GM18951 (cell line): ENCODE data around the gene ELN.

ENCODE experiments used
- POLR2A ChIP-seq: IDR thresholded peaks from 4 replicates; pipeline ENCODE4 v1.6.1; 2011; ENCODE audit warnings: mild to moderate bottlenecking; ENCODE audit not compliant: insufficient read length, insufficient read depth; ENCODE audit errors: extremely low read depth
- in situ Hi-C: fragments of 300-500 bp; cut with MboI; formaldehyde crosslinking; loops from one replicate; pipeline ENCODE4 v1.12.0; 2022; ENCODE audit warnings: low sequenced_read_pairs, mixed read lengths, inconsistent platforms; ENCODE audit not compliant: unreplicated experiment

The ELN gene

GRCh38 chr7:74023786-74024185, 4.2 kb upstream of the ELN start:
- in situ Hi-C loops, result no loop called here
- TF ChIP-seq POLR2A, result no peak

GRCh38 chr7:74025146-74025545, 2.8 kb upstream of the ELN start:
- no peak for TF ChIP-seq POLR2A
- in situ Hi-C loops, result no loop called here

- TF ChIP-seq POLR2A, result no peak
- in situ Hi-C loops, result no loop called here
Measured at GRCh38 chr7:74025730-74026129, 2.2 kb upstream of the ELN start.

- no peak for TF ChIP-seq POLR2A
- in situ Hi-C loops, result no loop called here
Measured at GRCh38 chr7:74026406-74026902, 1.5 kb upstream of the ELN start.

GRCh38 chr7:74026903-74027682, 880 bp upstream of the ELN start:
- no peak for TF ChIP-seq POLR2A
- in situ Hi-C loops, result no loop called here

- in situ Hi-C loops, result no loop called here
- TF ChIP-seq POLR2A, result no peak
Measured at GRCh38 chr7:74028321-74028838, 407 bp downstream of the ELN start.

GRCh38 chr7:74029089-74029785, 1.3 kb downstream of the ELN start:
- in situ Hi-C loops, result no loop called here
- TF ChIP-seq POLR2A, result no peak

- TF ChIP-seq POLR2A, result no peak
- in situ Hi-C loops, result loop anchor here (10.0 kb wide), 1 partner anchor 165 kb away; the partner anchor contains the start of gene TMEM270
Measured at GRCh38 chr7:74029991-74030415, 2.0 kb downstream of the ELN start.

GRCh38 chr7:74030861-74031260, 2.9 kb downstream of the ELN start:
- TF ChIP-seq POLR2A, result no peak
- in situ Hi-C loops, result loop anchor here (10.0 kb wide), 1 partner anchor 166 kb away; the partner anchor contains the start of gene TMEM270

GRCh38 chr7:74031403-74032190, 3.6 kb downstream of the ELN start:
- in situ Hi-C loops, result loop anchor here (10.0 kb wide), 1 partner anchor 167 kb away; the partner anchor contains the start of gene TMEM270
- no peak for TF ChIP-seq POLR2A

- TF ChIP-seq POLR2A, result no peak
- in situ Hi-C loops, result loop anchor here (10.0 kb wide), 1 partner anchor 167 kb away; the partner anchor contains the start of gene TMEM270
Measured at GRCh38 chr7:74032191-74032490, 4.2 kb downstream of the ELN start.

GRCh38 chr7:74032624-74033371, 4.8 kb downstream of the ELN start:
- TF ChIP-seq POLR2A, result no peak
- in situ Hi-C loops, result loop anchor here (10.0 kb wide), 1 partner anchor 168 kb away; the partner anchor contains the start of gene TMEM270
